Breast epithelium (tissue), 4 donors: Measurements from ENCODE around the gene XKR7. TPM values are rescaled to one million over a fixed set of nuclear protein-coding genes. Genes with fewer than 3 reads are reported as not detected.

Source experiments
- DNase-seq, 2 donors: peaks; one replicate each; pipeline ENCODE4 v3.0.0-alpha.2; 2019; ENCODE audit warnings: low spot score in 2 of 2
- H3K27ac ChIP-seq, 2 donors: fragments of 200-600 bp; sonication (generic) in 1 of 2; one replicate each; pipeline ENCODE4 v1.5.1; 2016 to 2019; ENCODE audit warnings: mild to moderate bottlenecking in 1 of 2
- H3K27me3 ChIP-seq, 2 donors: fragments of 200-600 bp; sonication (generic) in 1 of 2; one replicate each; pipeline versions ENCODE4 v1.5.1 to v1.6.0; 2017 to 2019; ENCODE audit warnings: control low read depth in 1 of 2, mild to moderate bottlenecking in 1 of 2
- H3K36me3 ChIP-seq: fragments of 200-600 bp; one replicate; pipeline ENCODE4 v1.5.1; 2019
- H3K4me1 ChIP-seq, 2 donors: fragments of 200-600 bp; sonication (generic); one replicate each; pipeline ENCODE4 v1.5.1; 2016 to 2019; ENCODE audit warnings: control low read depth in 1 of 2
- H3K4me3 ChIP-seq, 3 donors: fragments of 200-600 bp; sonication (generic); 1 replicate in 2 of 3; 2 replicates in 1 of 3; pipeline ENCODE4 v1.5.1; 2016 to 2019; ENCODE audit warnings: mild to moderate bottlenecking in 3 of 3, moderate library complexity in 2 of 3
- H3K9me3 ChIP-seq, 2 donors: fragments of 200-600 bp; sonication (generic) in 1 of 2; one replicate each; pipeline ENCODE4 v1.5.1; 2016 to 2019; ENCODE audit warnings: control low read depth in 1 of 2
- POLR2A ChIP-seq: fragments of 450-650 bp; IDR thresholded peaks from one replicate; pipeline ENCODE4 v1.6.1; 2016; ENCODE audit warnings: antibody characterized with exemption, mild to moderate bottlenecking, moderate library complexity
- POLR2AphosphoS5 ChIP-seq, 3 donors: sonication (generic); formaldehyde crosslinking; IDR thresholded peaks; one replicate each; pipeline ENCODE4 v1.6.1; 2017; ENCODE audit warnings: antibody characterized with exemption in 3 of 3
- intact Hi-C: fragments of 100-400 bp; cut with DNase I; formaldehyde crosslinking; loops from one replicate; pipeline ENCODE4 v1.15.1; 2023; ENCODE audit warnings: low total_unique reads
- total RNA-seq, 3 donors: library from RNA; depleted of rRNA; stranded (reverse); fragments of >200 nt; gene quantifications; one replicate each; pipeline ENCODE4 v1.1.0, GENCODE V29; 2016
- TF ChIP-seq, protein P1 (sequence below), 3 donors: fragments of 450-650 bp; IDR thresholded peaks; one replicate each; pipeline ENCODE4 v1.5.1; 2016 to 2017; ENCODE audit warnings: antibody characterized with exemption in 3 of 3, mild to moderate bottlenecking in 3 of 3, moderate library complexity in 3 of 3

Gene XKR7
- total RNA-seq, 3 donors from 2014 or later, result not detected

GRCh38 chr20:32007787-32008616 is 40.1 kb downstream of the XKR7 start:
- Histone ChIP-seq H3K4me1 (no peaks in the 10 kb centered on the region), H3K36me3 (no peaks in the 10 kb centered on the region), H3K9me3 (no peaks in the 10 kb centered on the region), H3K4me3 (no peak overlapping the region), H3K27me3 (peaks cover 0 to 21% of the 10 kb centered on the region in 2 donors), H3K27ac (peak overlapping the region in 1 of 2 donors; percentile 43)
- intact Hi-C loops, result no loop called here
- DNase-seq, result no peak
- TF ChIP-seq, protein P1, sequence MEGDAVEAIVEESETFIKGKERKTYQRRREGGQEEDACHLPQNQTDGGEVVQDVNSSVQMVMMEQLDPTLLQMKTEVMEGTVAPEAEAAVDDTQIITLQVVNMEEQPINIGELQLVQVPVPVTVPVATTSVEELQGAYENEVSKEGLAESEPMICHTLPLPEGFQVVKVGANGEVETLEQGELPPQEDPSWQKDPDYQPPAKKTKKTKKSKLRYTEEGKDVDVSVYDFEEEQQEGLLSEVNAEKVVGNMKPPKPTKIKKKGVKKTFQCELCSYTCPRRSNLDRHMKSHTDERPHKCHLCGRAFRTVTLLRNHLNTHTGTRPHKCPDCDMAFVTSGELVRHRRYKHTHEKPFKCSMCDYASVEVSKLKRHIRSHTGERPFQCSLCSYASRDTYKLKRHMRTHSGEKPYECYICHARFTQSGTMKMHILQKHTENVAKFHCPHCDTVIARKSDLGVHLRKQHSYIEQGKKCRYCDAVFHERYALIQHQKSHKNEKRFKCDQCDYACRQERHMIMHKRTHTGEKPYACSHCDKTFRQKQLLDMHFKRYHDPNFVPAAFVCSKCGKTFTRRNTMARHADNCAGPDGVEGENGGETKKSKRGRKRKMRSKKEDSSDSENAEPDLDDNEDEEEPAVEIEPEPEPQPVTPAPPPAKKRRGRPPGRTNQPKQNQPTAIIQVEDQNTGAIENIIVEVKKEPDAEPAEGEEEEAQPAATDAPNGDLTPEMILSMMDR (IDR thresholded peaks at IDR 0.05), result no peak
- TF ChIP-seq POLR2A (no peak), POLR2AphosphoS5 (IDR thresholded peaks at IDR 0.05) (no peak)

DNA sequence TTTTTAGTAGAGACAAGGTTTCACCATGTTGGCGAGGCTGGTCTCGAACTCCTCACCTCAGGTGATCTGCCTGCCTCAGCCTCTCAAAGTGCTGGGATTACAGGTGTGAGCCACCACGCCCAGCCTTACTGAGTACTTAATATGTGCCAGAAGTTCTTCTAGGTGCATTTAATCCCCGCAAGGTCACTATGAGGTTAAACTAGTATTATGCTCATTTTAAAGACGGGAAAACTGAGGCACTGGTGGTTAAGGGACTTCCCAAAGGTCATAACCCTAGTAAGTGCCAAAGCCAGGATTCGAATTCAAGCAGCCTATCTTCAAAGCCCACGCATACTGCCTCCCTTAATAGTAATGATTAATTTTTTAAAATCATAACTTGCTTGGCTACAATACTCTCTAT is 41.6 kb downstream of the XKR7 start:
- Histone ChIP-seq H3K27ac (peak overlapping the region in 1 of 2 donors; percentile 69), H3K36me3 (no peaks in the 10 kb centered on the region), H3K4me1 (no peaks in the 10 kb centered on the region), H3K9me3 (no peaks in the 10 kb centered on the region), H3K27me3 (peaks cover 0 to 21% of the 10 kb centered on the region in 2 donors), H3K4me3 (no peak overlapping the region)
- no peak for DNase-seq
- intact Hi-C loops, result no loop called here
- TF ChIP-seq, protein P1 (IDR thresholded peaks at IDR 0.05), result no peak
- TF ChIP-seq POLR2AphosphoS5 (IDR thresholded peaks at IDR 0.05) (no peak), POLR2A (no peak)

DNA sequence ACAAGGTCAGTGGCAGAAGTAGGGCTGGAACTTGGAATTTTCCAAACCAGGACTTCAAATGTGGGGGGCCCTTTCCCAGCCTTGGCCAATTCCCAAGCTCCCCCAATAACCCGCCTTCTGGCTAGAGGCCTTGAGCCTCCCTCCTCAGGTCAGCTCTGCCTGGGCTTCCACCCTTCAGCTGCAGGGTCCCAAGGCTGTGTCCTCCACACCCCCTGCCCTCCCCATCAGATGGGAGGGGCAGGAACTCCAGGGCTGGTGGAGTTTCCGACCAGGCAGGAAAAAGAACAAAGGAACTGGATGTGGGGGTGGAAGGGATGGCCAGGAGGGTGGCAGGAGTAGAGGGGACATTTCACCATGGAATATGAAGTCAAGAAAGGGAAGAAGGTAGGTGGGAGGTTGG is 42.1 kb downstream of the XKR7 start, which contains the start of gene CCM2L:
TSS of gene CCM2L (plus strand) at position 338 of the 400 bp plus-strand sequence. CDS start at position 355, 17 bp downstream.
- H3K27me3 ChIP-seq, result peaks cover 0 to 21% of the 10 kb centered on the region in 2 donors
- peak within 1 kb of the TSS; percentile 32 to 50 (median 32) for H3K4me3 ChIP-seq
- H3K27ac ChIP-seq, result peak within 1 kb of the TSS in 1 of 2 donors; percentile 69

GRCh38 chr20:32010666-32011065 is 42.7 kb downstream of the XKR7 start:
- H3K4me1 ChIP-seq, result no peaks in the 10 kb centered on the region
- DNase-seq, result no peak
- H3K27me3 ChIP-seq, result peaks cover 0 to 21% of the 10 kb centered on the region in 2 donors
- intact Hi-C loops, result no loop called here
- no peak for TF ChIP-seq POLR2A
- TF ChIP-seq, protein P1 (IDR thresholded peaks at IDR 0.05), result no peak
- TF ChIP-seq POLR2AphosphoS5 (IDR thresholded peaks at IDR 0.05), result no peak
- H3K4me3 ChIP-seq, result peak overlapping the region; percentile 32 to 50 (median 32)
- no peaks in the 10 kb centered on the region for H3K36me3 ChIP-seq
- peak overlapping the region in 1 of 2 donors; percentile 69 for H3K27ac ChIP-seq
- no peaks in the 10 kb centered on the region for H3K9me3 ChIP-seq

More for the DNA sequence above, 42.1 kb downstream of the XKR7 start, which contains the start of gene CCM2L:
- DNase-seq, result no peak
- Histone ChIP-seq H3K4me1 (no peaks in the 10 kb centered on the region), H3K36me3 (no peaks in the 10 kb centered on the region), H3K9me3 (no peaks in the 10 kb centered on the region)
- TF ChIP-seq POLR2AphosphoS5 (IDR thresholded peaks at IDR 0.05) (no peak), POLR2A (no peak)
- TF ChIP-seq, protein P1 (IDR thresholded peaks at IDR 0.05), result no peak
- intact Hi-C loops, result no loop called here

DNA sequence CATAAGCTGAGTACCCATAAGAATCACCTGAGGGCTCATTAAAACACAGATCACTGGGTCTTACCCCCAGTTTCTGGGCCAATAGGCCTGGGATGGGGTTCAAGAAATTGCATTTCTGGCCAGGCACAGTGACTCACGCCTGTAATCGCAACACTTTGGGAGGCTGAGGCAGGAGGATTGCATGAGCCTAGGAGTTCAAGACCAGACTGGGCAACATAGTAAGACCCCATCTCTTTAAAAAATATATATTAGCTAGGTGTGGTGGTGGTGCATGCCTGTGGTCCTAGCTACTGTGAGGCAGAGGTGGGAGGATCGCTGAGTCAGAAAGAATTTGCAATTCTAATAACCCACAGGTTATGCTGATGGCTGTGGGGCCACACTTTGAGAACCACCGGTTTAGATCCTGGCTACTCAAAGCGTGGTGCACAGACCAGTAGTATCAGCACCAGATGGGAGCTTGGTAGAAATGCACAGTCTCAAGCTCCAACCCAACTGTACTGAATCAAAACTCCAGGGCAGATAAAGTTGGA is 44.3 kb downstream of the XKR7 start:
- Histone ChIP-seq H3K36me3 (no peaks in the 10 kb centered on the region), H3K9me3 (no peaks in the 10 kb centered on the region), H3K27ac (no peak overlapping the region), H3K4me1 (no peaks in the 10 kb centered on the region), H3K27me3 (peaks cover 0 to 20% of the 10 kb centered on the region in 2 donors), H3K4me3 (peak overlapping the region in 1 of 3 donors; percentile 50)
- no peak for DNase-seq
- TF ChIP-seq POLR2AphosphoS5 (IDR thresholded peaks at IDR 0.05), result no peak
- intact Hi-C loops, result no loop called here
